ENCODE data around the gene KDM1A. TPM values are rescaled to one million over a fixed set of nuclear protein-coding genes. Genes with fewer than 3 reads are reported as not detected.

Gene KDM1A
- total RNA-seq, 1 donor from 2014 or later: 27.4 TPM

GRCh38 chr1:23013657-23014056 is 5.6 kb upstream of the KDM1A start:
- Histone ChIP-seq H3K36me3 (no peaks in the 10 kb centered on the region), H3K4me3 (no peak overlapping the region), H3K27me3 (ENCODE audit: low read depth) (no peaks in the 10 kb centered on the region), H3K4me1 (no peaks in the 10 kb centered on the region), H3K27ac (replicated peaks) (no peak overlapping the region), H3K9me3 (replicated peaks) (no peaks in the 10 kb centered on the region)
- intact Hi-C loops (cut with micrococcal nuclease): no loop called here
- DNase-seq: no peak
- TF ChIP-seq CTCF (IDR thresholded peaks at IDR 0.05; ENCODE audit: borderline replicate concordance): no peak

- Histone ChIP-seq H3K27ac (replicated peaks) (peak overlapping the region; percentile 90), H3K36me3 (no peaks in the 10 kb centered on the region), H3K4me1 (peaks cover 26% of the 10 kb centered on the region), H3K4me3 (peak overlapping the region; percentile 99), H3K27me3 (ENCODE audit: low read depth) (no peaks in the 10 kb centered on the region), H3K9me3 (replicated peaks) (peaks cover 14% of the 10 kb centered on the region)
- no peak for TF ChIP-seq CTCF (IDR thresholded peaks at IDR 0.05; ENCODE audit: borderline replicate concordance)
- intact Hi-C loops (cut with micrococcal nuclease): no loop called here
- no peak for DNase-seq
Measured at GRCh38 chr1:23018661-23019093, 591 bp upstream of the KDM1A start.

- peaks cover 26% of the 10 kb centered on the region for H3K4me1 ChIP-seq
- intact Hi-C loops (cut with micrococcal nuclease): no loop called here
- no peaks in the 10 kb centered on the region for H3K27me3 ChIP-seq (ENCODE audit: low read depth)
- peaks cover 16% of the 10 kb centered on the region for H3K9me3 ChIP-seq (replicated peaks)
- peak overlapping the region; percentile 99 for H3K4me3 ChIP-seq
- peak overlapping the region; percentile 90 for H3K27ac ChIP-seq (replicated peaks)
- H3K36me3 ChIP-seq: no peaks in the 10 kb centered on the region
- TF ChIP-seq CTCF (IDR thresholded peaks at IDR 0.05; ENCODE audit: borderline replicate concordance): no peak
- peak; percentile 15 for DNase-seq
Measured at GRCh38 chr1:23019863-23020625, 776 bp downstream of the KDM1A start.

- H3K9me3 ChIP-seq (replicated peaks): peaks cover 16% of the 10 kb centered on the region
- no peaks in the 10 kb centered on the region for H3K36me3 ChIP-seq
- DNase-seq: no peak
- peaks cover 26% of the 10 kb centered on the region for H3K4me1 ChIP-seq
- no peak overlapping the region for H3K27ac ChIP-seq (replicated peaks)
- H3K4me3 ChIP-seq: peak overlapping the region; percentile 99
- intact Hi-C loops (cut with micrococcal nuclease): no loop called here
- H3K27me3 ChIP-seq (ENCODE audit: low read depth): no peaks in the 10 kb centered on the region
- no peak for TF ChIP-seq CTCF (IDR thresholded peaks at IDR 0.05; ENCODE audit: borderline replicate concordance)
Measured at GRCh38 chr1:23020706-23021405, 1.6 kb downstream of the KDM1A start.

- Histone ChIP-seq H3K4me1 (peaks cover 26% of the 10 kb centered on the region), H3K9me3 (replicated peaks) (peaks cover 16% of the 10 kb centered on the region), H3K36me3 (no peaks in the 10 kb centered on the region), H3K4me3 (no peak overlapping the region), H3K27me3 (ENCODE audit: low read depth) (no peaks in the 10 kb centered on the region), H3K27ac (replicated peaks) (no peak overlapping the region)
- intact Hi-C loops (cut with micrococcal nuclease): no loop called here
- no peak for DNase-seq
- no peak for TF ChIP-seq CTCF (IDR thresholded peaks at IDR 0.05; ENCODE audit: borderline replicate concordance)
Measured at GRCh38 chr1:23021834-23022233, 2.6 kb downstream of the KDM1A start.
